Left lung (tissue), 10 donors: ENCODE data around the gene SCAPER. TPM values are rescaled to one million over a fixed set of nuclear protein-coding genes. Genes with fewer than 3 reads are reported as not detected.
"Not testable (repeated sequence)": the region's sequence is repeated elsewhere in the genome, so short reads cannot be mapped to it uniquely, and the experiment has no call there.

Experiments
- ATAC-seq: fragments of 200-7000 bp; cut with Tn5 transposase; one replicate; pipeline ENCODE4 v1.9.1; 2020; ENCODE audit warnings: moderate library complexity
- DNase-seq, 4 donors: peaks; one replicate each; pipeline ENCODE4 v3.0.0-alpha.2; 2013 to 2020
- H3K27ac ChIP-seq, 2 donors: fragments of 200-600 bp; sonication (generic) in 1 of 2; one replicate each; pipeline versions ENCODE4 v1.5.0 to v1.8.0; 2020 to 2021
- H3K27me3 ChIP-seq, 2 donors: fragments of 200-600 bp; sonication (generic) in 1 of 2; one replicate each; pipeline versions ENCODE4 v1.5.0 to v1.8.0; 2020 to 2021
- H3K36me3 ChIP-seq, 2 donors: fragments of 200-600 bp; sonication (generic) in 1 of 2; one replicate each; pipeline versions ENCODE4 v1.5.0 to v1.8.0; 2020 to 2021
- H3K4me1 ChIP-seq, 2 donors: fragments of 200-600 bp; one replicate each; pipeline ENCODE4 v1.8.0; 2021
- H3K4me3 ChIP-seq, 2 donors: fragments of 200-600 bp; sonication (generic) in 1 of 2; one replicate each; pipeline versions ENCODE4 v1.5.0 to v1.8.0; 2020 to 2021; ENCODE audit warnings: mild to moderate bottlenecking in 1 of 2
- H3K9me3 ChIP-seq, 2 donors: fragments of 200-600 bp; sonication (generic) in 1 of 2; one replicate each; pipeline versions ENCODE4 v1.5.0 to v1.8.0; 2020 to 2021
- intact Hi-C, 2 donors: fragments of 100-400 bp; cut with DNase I; formaldehyde crosslinking; loops; one replicate each; pipeline versions ENCODE4 v1.11.2 to v1.14.2; 2022
- polyA plus RNA-seq, 6 donors: library from polyadenylated mRNA; unstranded; fragments of 120-200 nt; gene quantifications; one replicate each; pipeline ENCODE4 v1.2.1, GENCODE V29; 2013; ENCODE audit not compliant: insufficient read length in 6 of 6
- total RNA-seq, 2 donors: library from RNA; stranded (reverse); fragmentation: NEBNext Ultra II Directional; extraction: Animal tissue kit (Norgen Biotek cat#: 25700); gene quantifications; one replicate each; pipeline ENCODE4 v1.2.1, GENCODE V29; 2021
- TF ChIP-seq, protein P1 (sequence below), 2 donors: fragments of 200-600 bp; sonication (generic) in 1 of 2; IDR thresholded peaks; one replicate each; pipeline versions ENCODE4 v1.5.0 to v1.8.0; 2021; ENCODE audit warnings: antibody characterized with exemption in 2 of 2
- donor health status: DM: no; HTN: yes; CAD: no.
- donor health status: DM: no; HTN: no; CAD: no.

SCAPER gene
- total and polyA plus RNA-seq, 8 donors: 18.3 to 30.0 (median 26.6) TPM

DNA sequence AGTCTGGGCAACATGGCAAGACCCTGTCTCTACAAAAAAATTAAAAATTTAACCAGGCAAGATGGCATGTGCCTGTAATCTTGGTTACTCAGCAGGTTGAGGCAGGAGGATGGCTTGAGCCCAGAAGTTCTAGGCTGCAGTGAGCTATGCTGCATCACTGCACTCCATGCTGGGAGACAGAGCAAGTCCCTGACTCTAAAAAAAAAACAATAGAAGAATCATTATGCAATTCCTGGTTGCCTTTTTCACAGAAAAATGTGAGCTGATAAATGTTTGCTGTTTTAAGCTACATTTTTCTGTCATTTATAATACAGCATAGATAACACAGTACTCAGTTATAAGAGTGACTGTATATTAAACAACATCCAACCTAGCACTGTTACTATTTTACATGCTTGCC, 148.8 kb downstream of the SCAPER start:
- ATAC-seq: no peak
- Histone ChIP-seq H3K36me3 (peaks cover 0 to 13% of the 10 kb centered on the region in 2 donors), H3K9me3 (no peaks in the 10 kb centered on the region), H3K27ac (no peak overlapping the region), H3K4me3 (no peak overlapping the region), H3K4me1 (no peaks in the 10 kb centered on the region), H3K27me3 (no peaks in the 10 kb centered on the region)
- DNase-seq: no peak
- intact Hi-C loops: no loop called here
- TF ChIP-seq, protein P1, sequence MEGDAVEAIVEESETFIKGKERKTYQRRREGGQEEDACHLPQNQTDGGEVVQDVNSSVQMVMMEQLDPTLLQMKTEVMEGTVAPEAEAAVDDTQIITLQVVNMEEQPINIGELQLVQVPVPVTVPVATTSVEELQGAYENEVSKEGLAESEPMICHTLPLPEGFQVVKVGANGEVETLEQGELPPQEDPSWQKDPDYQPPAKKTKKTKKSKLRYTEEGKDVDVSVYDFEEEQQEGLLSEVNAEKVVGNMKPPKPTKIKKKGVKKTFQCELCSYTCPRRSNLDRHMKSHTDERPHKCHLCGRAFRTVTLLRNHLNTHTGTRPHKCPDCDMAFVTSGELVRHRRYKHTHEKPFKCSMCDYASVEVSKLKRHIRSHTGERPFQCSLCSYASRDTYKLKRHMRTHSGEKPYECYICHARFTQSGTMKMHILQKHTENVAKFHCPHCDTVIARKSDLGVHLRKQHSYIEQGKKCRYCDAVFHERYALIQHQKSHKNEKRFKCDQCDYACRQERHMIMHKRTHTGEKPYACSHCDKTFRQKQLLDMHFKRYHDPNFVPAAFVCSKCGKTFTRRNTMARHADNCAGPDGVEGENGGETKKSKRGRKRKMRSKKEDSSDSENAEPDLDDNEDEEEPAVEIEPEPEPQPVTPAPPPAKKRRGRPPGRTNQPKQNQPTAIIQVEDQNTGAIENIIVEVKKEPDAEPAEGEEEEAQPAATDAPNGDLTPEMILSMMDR (IDR thresholded peaks at IDR 0.05): no peak

DNA sequence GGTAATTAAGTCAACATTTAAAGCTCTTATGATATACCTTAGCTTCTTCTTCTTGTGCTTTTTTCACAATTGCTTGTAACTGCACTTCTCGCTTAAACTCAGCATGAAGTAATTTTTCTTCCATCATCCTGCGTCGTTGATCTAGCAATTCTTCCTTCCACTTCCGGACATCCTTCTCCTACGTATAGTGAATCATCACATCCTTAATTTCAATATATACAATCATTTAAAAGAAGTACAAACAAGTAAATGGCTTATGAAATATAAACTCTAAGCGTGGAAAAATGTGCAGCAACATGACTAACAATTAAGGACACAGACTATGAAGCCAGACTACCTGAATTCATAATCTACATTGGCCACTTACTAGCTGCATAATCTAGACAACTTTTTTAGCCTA, 151.4 kb downstream of the SCAPER start:
- H3K36me3 ChIP-seq: no peaks in the 10 kb centered on the region
- H3K4me1 ChIP-seq: no peaks in the 10 kb centered on the region
- no peaks in the 10 kb centered on the region for H3K9me3 ChIP-seq
- ATAC-seq (no peak), DNase-seq (no peak)
- TF ChIP-seq, protein P1 (IDR thresholded peaks at IDR 0.05): no peak
- no peaks in the 10 kb centered on the region for H3K27me3 ChIP-seq
- H3K4me3 ChIP-seq: no peak overlapping the region
- H3K27ac ChIP-seq: no peak overlapping the region
- intact Hi-C loops: no loop called here

DNA sequence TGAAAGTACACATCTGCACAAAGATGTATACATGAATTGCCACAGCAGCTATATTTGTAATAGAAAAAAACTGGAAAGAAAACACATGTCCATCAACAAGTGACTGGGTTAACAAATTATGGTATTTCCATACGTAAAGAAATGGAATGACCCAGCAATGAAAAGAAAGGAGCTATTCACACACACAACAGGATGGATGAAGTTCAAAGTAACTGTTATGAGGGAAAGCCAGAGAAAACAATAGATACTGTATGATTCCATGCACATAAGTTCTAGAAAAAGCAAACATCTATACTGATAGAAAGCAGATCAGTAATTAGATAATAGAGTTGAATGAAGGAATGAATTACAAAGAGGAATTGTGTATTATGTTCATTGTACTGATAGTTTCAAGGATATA, 152.0 kb downstream of the SCAPER start:
- TF ChIP-seq, protein P1 (IDR thresholded peaks at IDR 0.05): no peak
- ATAC-seq (no peak), DNase-seq (no peak)
- Histone ChIP-seq H3K4me1 (no peaks in the 10 kb centered on the region), H3K9me3 (no peaks in the 10 kb centered on the region), H3K36me3 (peaks cover 0 to under 1% of the 10 kb centered on the region in 2 donors), H3K27ac (no peak overlapping the region), H3K4me3 (no peak overlapping the region), H3K27me3 (no peaks in the 10 kb centered on the region)
- intact Hi-C loops: no loop called here

DNA sequence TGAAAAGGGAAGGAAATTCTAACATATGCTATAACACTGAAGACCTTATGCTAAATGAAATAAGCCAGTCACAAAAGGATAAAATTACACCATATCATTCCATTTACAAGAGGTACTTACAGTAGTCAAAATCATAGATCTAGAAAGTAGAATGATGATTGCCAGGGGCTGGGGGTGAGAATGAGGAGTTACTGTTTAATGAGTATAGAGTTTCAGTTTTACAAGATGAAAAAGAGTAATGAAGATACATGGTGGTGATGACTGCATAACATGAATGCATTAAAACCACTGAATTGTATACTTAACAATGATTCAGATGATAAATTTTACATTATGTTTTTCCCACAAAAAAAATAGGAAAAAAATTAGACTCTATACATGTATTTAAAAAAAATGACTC, 152.6 kb downstream of the SCAPER start:
- intact Hi-C loops: no loop called here
- no peak overlapping the region for H3K27ac ChIP-seq
- TF ChIP-seq, protein P1 (IDR thresholded peaks at IDR 0.05): no peak
- H3K36me3 ChIP-seq: peaks cover 0 to 7% of the 10 kb centered on the region in 2 donors
- no peak overlapping the region for H3K4me3 ChIP-seq
- H3K27me3 ChIP-seq: no peaks in the 10 kb centered on the region
- no peaks in the 10 kb centered on the region for H3K4me1 ChIP-seq
- DNase-seq (no peak), ATAC-seq (no peak)
- no peaks in the 10 kb centered on the region for H3K9me3 ChIP-seq

DNA sequence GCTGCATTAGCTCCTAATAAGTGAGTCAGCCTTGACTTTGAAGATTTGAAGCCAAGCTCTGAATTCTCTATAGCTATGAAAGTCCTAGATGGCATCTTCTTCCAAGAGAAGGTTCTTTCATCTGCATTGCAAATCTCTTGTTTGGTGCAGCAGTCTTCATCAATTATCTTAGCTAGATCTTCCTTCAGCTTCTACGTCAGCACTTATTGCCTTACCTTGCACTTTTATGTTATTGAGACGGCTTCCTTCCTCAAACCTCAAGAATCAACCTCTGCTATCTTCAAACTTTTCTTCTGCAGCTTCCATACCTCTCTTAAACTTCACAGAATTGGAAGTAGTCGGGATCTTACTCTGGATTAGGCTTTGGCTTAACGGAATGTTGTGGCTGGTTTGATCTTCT, 167.6 kb downstream of the SCAPER start:
- H3K4me3 ChIP-seq: no peak overlapping the region
- no peak for ATAC-seq
- no peaks in the 10 kb centered on the region for H3K27me3 ChIP-seq

DNA sequence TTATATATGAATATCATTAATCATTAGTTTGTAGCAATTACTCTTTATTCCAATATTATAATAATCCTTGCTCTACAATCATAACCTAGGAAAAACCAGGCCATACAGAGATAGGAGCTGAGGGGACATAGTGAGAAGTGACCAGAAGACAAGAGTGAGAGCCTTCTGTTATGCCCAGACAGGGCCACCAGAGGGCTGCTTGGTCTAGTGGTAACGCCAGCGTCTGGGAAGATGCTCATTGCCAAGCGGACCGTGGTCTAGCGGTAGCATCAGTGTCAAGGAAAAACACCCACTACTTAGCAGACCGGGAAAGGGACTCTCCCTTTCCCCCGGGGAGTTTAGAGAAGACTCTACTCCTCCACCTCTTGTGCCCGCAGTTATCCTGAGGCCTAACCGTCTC, 172.8 kb downstream of the SCAPER start:
- H3K9me3 ChIP-seq, intact Hi-C loops, H3K27ac ChIP-seq, H3K4me1 ChIP-seq, DNase-seq, H3K27me3 ChIP-seq, H3K4me3 ChIP-seq, ATAC-seq: not testable (repeated sequence)
- peaks cover 0 to 29% of the 10 kb centered on the region in 2 donors for H3K36me3 ChIP-seq

More for the DNA sequence above, 167.6 kb downstream of the SCAPER start:
- intact Hi-C loops: no loop called here
- DNase-seq: no peak
- Histone ChIP-seq H3K4me1 (no peaks in the 10 kb centered on the region), H3K27ac (no peak overlapping the region), H3K36me3 (peaks cover 0 to 31% of the 10 kb centered on the region in 2 donors), H3K9me3 (no peaks in the 10 kb centered on the region)
- TF ChIP-seq, protein P1 (IDR thresholded peaks at IDR 0.05): no peak
